GM19438 (cell line): ENCODE data around the gene FOXP1.

Source experiments
- ATAC-seq: cut with Tn5 transposase; IDR thresholded peaks from one replicate; pipeline ENCODE4 v1.9.1; 2021; ENCODE audit warnings: low read depth; ENCODE audit not compliant: unreplicated experiment

The FOXP1 gene

DNA sequence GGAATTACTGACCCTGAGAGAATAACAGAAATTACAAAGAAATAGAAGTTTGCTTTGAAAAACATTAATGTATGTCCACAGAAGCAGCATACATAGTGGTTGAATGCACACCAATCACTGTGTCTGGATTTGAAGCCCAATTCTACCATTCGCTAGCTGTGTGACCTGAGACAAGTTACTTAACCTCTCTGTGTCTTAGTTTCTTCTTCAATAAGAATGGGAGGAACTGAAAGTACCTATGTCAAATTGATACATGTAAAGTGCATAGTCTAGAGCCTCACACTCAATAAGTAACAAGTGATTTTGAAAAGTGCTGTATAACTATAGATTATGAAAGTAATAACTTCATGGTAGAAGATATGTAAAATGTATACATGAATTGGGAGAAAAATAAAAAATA lies 457.8 kb downstream of the FOXP1 start:
- no peak for ATAC-seq

DNA sequence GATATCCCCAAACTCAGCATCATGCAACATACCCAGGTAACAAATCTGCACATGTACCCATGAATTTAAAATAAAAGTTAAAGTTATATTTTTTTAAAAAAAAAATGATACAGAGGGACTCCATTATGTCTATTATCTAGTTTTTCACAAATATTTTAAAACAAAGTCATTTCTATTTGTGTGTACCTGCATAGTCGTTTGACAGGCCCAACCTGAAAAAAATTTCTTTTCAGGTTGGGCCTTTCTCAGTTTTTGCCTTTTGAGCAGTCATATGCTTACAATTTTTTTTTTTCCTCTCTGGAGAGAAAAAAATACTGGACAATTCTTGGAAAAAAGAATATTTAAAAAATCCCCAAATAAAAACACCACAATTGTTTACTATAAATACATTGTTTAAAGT lies 459.5 kb downstream of the FOXP1 start:
- no peak for ATAC-seq

GRCh38 chr3:71122641-71123040 lies 460.9 kb downstream of the FOXP1 start:
- ATAC-seq, result no peak

- ATAC-seq, result no peak
These were observed 461.9 kb downstream of the FOXP1 start for GRCh38 chr3:71121429-71122167.

GRCh38 chr3:71120012-71120411 lies 463.5 kb downstream of the FOXP1 start:
- no peak for ATAC-seq

DNA sequence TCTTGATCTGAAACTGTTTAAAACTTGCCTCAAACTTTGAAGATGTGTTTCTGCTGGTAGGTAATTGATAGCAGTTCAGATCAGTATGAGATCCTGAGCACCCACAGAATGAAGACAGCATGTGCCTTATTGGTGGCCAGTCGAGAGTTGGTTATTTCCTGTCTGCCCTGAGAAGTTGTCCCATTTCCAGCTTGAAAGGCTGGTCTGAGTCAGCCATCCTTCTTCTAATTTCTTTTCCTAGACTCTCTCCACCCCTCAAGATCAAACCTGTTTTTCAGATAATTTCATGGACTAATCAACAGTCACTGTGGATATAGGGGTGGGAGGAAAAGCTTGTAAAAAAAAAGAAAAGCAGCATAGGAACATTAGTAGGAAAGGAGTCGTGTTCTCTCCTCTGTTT lies 464.4 kb downstream of the FOXP1 start:
- no peak for ATAC-seq

GRCh38 chr3:71118436-71118835 lies 465.1 kb downstream of the FOXP1 start:
- ATAC-seq, result no peak

DNA sequence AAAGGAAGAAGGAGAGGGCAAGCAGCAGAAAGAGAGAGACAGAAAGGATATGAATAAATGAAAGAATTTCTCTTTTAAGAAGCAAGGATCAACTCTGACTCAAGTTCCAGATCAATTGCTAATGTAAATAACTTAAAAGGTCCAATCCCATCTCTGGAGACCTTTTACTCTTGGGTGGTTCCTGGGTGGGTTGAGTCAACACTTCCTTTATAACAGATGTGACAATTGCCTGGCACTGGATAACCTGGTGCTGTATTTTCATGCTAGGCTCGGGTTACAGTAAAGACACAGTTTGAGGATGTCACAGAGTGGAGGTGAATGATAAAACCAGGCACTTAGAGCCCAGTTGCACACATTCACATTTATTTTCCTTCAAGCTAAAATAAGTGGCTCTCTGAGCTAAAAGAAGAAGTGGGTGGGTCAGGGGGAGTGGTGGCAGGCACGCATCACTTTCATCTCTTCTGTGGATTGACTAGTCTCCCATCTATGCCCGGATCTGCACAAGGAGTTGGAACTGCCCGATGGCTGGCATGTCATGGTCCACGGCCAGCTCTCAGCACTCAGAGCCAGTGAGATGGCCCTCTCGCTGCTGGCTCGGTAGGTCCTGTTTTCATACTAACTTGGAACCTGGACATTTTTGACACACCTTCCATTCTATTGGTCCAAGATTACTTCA lies 465.8 kb downstream of the FOXP1 start:
- ATAC-seq, result no peak

DNA sequence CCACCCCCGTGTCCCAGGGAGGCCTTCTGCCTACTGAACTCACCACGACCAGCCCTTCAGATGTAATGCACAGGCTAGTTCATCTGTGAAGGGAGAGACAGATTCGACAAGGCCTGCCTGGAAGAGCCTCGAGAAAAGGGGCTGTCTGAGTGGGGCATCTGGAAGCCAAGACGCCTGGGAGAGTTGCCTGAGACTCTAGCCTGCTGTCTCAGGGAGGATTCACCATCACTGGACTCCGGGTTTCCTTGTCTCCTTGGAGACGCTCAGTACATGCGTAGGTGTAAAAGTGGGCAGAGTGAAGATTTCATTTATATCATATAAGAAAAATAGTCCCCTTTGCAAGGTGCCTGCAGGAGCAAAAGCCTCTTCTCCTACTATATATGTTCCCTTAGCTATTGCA lies 468.9 kb downstream of the FOXP1 start:
- no peak for ATAC-seq

GRCh38 chr3:71112576-71112975 lies 471.0 kb downstream of the FOXP1 start:
- no peak for ATAC-seq

GRCh38 chr3:71111784-71112440 lies 471.6 kb downstream of the FOXP1 start:
- no peak for ATAC-seq

- ATAC-seq, result no peak
These were observed 472.9 kb downstream of the FOXP1 start for GRCh38 chr3:71110385-71111222.

DNA sequence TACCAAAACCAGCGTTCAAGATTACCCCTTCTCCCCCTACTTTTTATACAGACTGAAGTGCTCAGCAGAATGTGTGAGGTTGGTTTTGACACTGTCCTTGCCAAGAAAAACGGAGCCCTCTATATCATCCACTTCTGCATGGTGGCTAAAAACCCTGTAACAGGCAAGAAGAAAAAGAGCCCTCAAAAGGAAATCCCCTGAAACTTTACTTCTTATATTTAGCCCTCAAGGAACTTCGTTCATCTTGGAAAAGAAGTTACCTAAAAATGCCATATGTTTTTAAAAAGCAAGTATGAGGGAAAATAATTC lies 473.6 kb downstream of the FOXP1 start:
- ATAC-seq, result no peak

- ATAC-seq, result no peak
These were observed 474.1 kb downstream of the FOXP1 start for GRCh38 chr3:71109241-71109976.

DNA sequence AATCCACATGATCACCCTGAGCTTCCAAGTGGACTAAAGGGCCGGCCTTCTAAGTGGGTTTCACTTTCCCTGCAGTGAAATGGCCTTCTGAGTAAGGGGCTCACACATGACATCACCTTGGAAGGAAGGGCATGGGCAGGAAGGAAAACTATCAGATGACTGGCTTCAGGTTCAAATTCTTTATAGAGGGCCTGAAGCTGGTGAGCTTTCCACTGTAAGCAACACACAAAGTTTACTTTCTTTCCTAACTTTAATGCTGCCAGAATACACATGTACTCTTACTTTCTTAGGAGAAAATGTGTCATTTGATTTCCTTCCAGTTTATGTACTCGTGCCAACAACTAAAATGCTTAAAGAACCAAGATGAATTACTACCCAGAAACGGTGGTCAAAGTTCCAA lies 475.6 kb downstream of the FOXP1 start:
- ATAC-seq, result no peak

DNA sequence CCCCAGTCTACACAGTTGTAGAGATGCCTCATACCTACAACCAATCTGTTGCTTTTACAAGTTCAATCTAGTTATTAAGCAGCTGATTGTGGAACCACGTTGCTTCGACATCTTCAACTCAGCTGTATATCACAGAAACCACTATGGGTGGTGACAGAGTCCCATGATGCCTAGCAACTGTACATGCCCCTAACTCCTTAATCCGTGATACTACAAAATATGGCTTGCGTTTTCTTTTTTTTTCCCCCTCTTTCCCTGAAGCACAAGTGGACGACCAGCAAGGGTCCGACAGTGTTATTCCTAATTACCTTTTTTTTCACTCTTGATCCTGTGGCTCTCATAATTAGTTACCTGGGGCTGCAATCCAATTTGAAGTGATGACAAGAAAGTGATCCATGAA lies 478.6 kb downstream of the FOXP1 start:
- ATAC-seq, result no peak

- ATAC-seq, result no peak
These were observed 479.0 kb downstream of the FOXP1 start for GRCh38 chr3:71104556-71104955.

DNA sequence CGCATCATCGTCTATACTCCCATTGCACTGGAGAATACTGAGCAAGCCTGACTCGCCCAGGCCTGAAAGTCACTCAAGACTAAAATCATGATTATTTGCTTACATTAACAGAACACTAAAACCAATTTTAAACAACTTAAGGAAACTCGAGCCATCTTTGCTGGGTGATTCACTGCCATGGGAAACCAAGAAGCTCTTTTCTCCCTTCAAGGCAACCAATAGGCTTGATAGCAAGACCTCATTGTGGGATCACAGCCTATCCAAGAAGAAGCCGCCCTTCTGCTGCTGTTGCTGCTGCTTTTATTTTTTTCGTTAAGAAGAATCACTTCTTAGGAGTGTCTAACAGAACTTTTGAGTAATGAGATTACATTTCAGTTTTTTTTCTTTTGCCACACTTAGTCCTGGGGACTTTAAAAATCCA lies 479.4 kb downstream of the FOXP1 start:
- ATAC-seq, result no peak

GRCh38 chr3:71103430-71103921 lies 480.1 kb downstream of the FOXP1 start:
- no peak for ATAC-seq
